HuH-7 (cell line): Measurements from ENCODE around the gene SDK1.
"Not testable (repeated sequence)": the region's sequence is repeated elsewhere in the genome, so short reads cannot be mapped to it uniquely, and the experiment has no call there.

Source experiments
- DNase-seq: peaks from one replicate; pipeline ENCODE4 v3.0.0; 2011; ENCODE audit warnings: low spot score

SDK1 gene

GRCh38 chr7:3670898-3671297, 369.8 kb downstream of the SDK1 start:
- DNase-seq: no peak

DNA sequence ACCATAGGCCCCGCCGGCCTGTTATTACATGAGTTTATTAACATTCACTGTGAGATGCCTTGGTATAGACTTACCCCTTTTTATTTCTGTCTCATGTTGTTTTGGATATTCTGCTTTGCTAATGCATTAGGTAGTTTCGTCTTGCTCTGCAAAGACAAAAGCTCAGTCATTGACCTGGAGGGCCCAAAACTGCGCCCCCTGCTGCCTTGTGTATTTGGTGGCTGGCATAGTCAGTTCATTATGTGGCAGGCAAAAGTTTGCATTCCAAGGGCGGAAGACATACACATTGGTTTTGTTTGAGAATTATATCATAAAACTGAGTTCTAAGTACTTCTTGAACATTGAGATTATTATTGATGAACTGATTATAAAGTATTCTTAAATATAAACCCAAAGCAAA, 372.5 kb downstream of the SDK1 start:
- peak; percentile 17 for DNase-seq

- no peak for DNase-seq
Observed at GRCh38 chr7:3678314-3678810, 377.3 kb downstream of the SDK1 start.

- DNase-seq: no peak
Observed at GRCh38 chr7:3682028-3682710, 381.1 kb downstream of the SDK1 start.

DNA sequence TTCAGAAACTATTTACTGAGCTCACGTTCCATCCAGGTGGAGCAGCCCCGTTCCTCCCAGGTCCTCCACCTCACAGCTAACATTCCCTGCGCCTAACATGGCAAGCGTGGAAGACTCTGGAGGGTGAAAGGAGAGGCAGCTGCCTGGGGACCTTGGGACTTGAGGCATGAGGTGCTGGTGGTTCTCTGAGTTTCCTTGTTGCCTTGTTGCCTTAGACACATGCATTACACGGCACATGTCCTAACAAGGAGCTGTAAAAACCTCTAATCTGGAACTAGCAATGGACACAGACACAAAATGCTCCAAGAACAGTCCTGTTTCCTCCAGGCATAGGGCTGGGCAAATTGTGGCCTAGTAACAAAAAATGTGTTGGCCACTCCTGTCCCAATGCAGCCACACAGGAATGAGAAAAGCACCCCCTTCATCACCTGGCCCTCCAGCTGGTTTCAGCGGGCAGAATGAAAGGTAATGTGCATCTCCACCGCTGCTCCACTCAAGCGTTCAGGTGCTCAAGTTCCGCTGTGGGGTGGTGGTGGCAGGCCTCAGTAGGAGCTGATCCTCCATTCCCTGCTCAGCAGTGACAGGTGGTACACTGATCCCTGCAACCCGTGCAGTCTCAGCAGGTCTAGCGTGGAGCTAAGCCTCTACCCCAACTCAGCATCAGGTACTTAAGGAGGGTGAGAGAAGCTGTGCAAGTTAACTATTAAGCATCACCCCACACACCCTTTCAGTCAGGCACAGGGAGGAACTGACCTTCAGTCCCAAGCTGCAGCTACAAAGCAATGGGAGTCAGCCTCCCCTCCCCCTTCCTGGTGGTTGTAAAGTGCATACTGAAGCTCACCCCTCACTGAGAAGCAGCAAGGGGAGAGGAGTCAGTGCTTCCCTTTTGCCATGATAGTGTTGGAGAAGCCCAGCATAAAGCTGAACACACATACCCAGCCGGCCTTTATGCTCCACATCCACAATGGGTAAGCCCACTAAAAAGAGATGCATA, 382.8 kb downstream of the SDK1 start:
- DNase-seq: no peak

GRCh38 chr7:3688071-3688470, 387.0 kb downstream of the SDK1 start:
- no peak for DNase-seq

DNA sequence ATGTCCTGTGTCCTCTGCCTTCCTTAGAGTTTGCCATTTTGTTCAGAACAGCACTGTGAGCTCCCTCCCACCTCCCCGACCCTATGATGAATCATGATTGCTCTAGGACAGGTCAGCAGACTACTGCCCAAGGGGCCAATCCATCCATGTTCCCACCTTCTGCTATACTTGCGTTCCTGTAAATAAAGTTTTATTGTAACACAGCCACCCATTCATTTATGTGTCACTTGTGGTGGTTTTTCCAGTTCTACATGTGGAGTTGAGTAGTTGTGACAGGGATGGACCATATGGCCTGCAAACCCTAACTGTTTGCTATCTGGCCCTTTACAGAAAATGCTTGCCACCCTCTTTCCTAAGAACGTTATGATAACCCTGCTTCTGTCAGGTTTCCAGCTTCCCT, 387.8 kb downstream of the SDK1 start:
- DNase-seq: no peak

DNA sequence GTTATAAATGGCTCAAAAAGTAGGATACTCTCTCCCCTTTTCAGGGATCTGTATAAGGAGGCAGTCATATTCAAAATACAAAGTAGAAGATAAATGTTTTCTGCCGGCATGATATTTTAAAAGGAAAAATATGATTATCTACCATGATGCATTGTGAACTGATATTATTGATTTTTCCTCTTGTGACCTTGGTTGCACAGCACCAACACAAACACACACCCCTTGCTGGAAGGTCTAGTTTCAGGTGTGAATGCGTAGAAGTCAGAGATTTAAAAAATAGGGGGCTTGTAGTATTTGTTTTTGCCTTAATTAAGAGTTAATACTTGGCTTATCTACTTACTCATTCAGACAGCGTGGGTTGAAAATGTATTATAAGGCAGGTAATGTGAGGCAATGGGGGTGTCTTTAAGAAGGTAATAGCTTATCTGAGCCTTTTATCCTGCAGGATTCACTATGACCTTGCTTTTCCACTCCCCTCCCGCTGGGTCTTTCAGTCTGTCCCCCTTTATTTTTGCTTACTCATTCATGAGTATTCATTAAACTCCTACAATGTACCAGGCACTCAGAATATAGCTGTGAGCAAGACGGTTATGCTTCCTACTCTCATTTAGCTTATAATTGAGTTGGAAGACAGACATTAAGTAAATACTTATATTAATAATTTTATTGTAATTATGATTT, 390.6 kb downstream of the SDK1 start:
- no peak for DNase-seq

DNA sequence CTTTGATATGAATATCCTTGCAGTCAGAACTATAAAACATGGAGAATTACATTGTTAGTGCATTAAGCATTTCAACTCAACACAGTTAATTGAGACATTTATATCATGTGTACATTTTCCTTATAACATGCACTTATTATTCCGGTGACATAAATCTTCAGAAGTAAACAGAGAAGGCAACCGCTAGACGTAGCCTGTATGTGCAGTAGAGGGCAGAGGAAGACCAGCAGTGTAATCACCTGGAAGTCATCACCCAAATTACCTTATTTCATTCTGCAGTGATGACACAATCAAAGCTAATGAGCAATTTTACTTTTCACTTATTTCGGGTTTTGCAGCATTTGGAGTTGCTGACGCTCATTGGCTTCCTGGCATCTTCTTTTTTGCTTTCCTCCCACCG, 394.6 kb downstream of the SDK1 start:
- no peak for DNase-seq

- DNase-seq: no peak
Observed at GRCh38 chr7:3696113-3696512, 395.1 kb downstream of the SDK1 start.

DNA sequence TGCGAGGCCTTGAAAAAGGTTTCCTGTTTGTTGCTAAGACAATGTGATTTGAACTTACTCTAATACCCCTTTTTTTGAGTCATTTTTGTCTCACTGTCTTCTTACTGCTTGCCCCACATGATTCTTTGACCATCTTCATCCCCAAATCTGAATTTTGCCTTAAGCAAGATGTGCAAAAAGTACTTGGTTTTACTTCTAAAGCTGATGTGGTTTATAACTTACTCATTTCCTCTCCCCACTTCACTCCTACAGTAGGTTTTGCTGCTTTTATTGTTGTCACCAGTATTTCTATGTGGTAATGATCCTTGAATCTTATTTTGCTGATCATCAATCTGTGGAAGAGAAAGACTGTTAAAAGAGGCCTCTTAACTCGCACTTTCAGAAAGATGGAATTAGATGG, 396.4 kb downstream of the SDK1 start:
- DNase-seq: no peak

DNA sequence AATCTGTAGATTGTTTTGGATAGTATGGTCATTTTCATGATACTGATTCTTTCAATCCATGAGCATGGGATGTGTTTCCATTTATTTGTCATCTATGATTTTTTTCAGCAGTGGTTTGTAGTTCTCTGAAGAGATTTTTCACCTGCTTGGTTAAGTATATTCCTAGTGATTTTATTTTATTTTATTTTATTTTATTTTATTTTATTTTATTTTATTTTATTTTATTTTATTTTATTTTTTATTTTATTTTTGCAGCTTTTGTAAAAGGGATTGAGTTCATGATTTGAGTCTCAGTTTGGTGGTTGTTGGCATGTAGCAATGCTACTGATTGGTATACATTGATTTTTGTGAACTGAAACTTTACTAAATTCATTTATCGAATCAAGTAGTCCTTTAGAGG, 404.2 kb downstream of the SDK1 start:
- no peak for DNase-seq

GRCh38 chr7:3706091-3706490, 405.0 kb downstream of the SDK1 start:
- DNase-seq: not testable (repeated sequence)

- DNase-seq: no peak
Observed at GRCh38 chr7:3710122-3710521, 409.1 kb downstream of the SDK1 start.

- no peak for DNase-seq
Observed at GRCh38 chr7:3710531-3710930, 409.5 kb downstream of the SDK1 start.

DNA sequence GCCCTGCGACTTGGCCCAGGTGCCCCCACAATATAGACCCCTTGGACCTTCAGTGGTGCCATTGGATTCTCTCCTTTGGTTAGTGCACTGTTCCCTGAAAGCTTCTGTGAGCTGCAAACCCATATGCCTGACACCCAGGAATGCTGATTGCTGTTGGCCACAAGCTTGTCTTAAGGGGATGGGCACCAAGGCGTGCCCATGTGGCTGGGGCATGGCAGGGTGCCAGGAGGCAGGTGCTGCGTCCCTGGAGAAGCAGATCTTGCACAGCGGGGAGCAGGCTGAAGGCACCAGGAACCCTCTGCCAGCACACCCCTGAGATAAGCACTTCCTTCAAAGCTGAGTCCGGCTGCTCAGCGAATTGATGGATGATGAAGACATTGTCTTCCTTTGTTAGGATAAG, 411.8 kb downstream of the SDK1 start:
- no peak for DNase-seq

GRCh38 chr7:3721422-3721821, 420.4 kb downstream of the SDK1 start:
- DNase-seq: no peak

DNA sequence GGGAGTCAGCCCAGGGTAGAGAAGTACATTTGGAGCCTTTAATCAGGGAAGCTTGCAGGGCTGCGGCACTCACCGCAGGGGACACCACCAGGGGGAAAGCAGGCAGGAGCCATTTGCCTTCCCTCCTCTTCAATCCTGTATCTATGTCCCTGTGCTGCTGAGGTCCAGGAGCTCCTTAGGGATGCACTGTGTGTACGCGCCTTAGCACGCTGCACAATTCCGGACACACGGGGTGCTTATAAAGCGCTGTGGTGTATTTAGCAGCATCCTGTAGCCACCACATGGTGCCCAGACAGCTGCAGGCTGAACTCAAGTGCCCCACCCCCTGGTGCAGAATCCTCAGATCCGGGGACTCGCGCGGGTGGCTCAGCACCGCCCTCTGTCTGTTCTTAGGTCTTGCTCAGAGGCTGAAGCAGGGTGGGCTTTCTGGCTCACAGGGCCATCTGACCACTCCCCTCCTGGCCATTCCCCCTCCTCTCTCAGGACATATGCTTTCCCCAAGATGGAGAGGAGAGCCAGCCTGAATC, 421.4 kb downstream of the SDK1 start:
- no peak for DNase-seq

DNA sequence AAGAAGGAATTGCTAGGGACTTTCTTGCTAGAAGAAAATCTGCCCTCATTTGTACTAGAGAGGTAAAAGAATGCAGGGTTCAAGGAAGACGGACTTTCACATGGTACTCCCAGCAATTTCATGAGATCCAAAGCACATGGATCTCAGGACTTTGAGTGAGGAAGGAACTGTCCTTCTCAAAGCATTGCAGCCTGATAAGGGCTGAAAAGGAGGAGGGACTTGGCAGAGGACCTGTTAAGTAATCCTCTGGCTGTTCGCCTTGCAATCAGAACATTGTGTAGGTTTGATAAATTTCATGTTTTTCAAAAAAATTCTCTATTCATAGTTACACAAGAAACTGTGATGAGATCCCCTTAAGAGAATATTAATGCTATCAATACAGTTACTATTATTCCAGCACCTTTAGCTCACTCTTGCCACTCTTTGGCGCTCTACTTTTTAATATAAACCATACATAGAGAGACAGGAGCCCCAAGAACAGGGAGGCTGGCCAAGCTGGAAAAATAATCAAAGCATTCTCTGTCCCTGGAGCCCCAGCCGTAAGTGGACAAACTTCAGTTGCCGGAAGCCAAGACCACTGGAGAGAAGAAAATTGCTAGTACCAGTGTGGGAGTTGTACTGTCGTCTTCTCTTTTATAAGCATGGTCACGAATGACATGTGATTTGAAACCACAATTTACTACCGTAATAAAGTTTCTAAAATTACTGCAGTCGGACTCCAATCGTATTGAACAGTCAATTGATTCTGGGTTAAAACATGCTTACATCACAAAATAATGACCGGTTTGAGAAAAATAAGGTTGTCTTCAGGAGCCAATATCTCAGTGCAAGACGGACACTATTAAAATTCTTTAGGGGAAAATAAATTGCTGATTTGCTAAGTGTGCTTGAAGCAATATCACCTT, 424.4 kb downstream of the SDK1 start:
- no peak for DNase-seq

GRCh38 chr7:3730276-3730675, 429.2 kb downstream of the SDK1 start:
- no peak for DNase-seq

DNA sequence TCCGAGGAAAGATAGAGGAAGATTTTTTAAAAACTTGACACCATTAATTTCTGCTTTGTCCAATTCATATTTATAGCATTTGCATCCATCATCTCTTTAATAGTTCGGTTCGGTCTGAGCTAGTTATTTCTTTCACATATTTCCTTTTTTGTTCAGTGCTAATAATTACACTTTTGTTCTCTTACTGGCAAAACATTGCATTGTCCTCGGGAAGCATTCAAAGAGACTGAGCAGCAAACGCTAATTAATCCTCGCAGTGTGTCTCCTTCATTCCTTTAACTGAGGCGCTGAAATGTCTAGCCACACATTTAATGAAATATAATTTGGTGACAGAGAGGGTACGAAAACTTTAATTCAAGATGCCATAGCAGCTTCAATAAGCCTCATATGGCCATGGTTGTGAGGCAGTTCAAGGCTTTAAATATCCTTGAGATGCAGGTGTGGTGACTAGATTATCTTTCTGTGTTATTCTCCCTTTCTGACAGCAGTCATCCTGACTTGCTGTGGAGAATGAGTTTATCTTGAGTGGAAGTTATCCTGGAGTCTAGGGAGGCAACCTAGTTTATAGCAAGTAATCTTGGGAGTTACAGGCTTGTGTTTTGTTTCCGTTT, 431.4 kb downstream of the SDK1 start:
- no peak for DNase-seq
